Measurements from ENCODE around the gene PLET1.

PLET1 gene

DNA sequence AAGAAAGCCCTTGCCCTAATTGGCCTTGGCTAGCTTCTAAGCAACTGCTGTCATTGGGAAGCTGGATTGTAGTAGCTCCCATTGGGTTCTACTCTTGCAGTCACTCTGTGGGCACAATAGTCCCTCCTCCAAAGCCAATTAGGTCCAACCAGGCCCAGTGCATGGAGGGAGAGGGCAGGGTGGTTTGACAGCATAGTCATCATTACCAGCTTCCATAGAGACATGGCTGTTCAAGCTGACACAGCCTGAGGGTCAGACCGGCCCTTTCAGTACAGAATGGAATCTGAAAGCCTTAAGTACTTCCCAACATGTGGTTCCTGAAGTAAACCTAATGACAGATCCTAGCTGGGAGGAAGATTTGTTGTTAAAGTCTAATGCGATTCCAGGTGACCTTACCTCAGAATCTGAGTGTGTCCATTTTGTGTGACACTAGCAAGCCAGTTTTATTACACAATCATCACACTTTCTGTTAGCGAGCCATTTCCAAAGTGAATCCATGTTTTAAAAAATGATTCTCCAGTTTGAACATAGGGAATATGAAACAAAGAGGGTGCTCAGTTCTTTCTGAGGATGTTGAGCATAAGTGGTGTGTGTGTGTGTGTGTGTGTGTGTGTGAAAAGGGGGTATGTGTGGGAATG, 6.9 kb downstream of the PLET1 start:
- in situ Hi-C loops (cut with MboI; ENCODE audit: low sequenced_read_pairs, unreplicated experiment) = no loop called here
- TF ChIP-seq CTCF (IDR thresholded peaks at IDR 0.05; ENCODE audit: borderline replicate concordance, control extremely low read depth, extremely low read depth, insufficient read depth, missing control alignments) = no peak
- DNase-seq (ENCODE audit: low spot score) = no peak

DNA sequence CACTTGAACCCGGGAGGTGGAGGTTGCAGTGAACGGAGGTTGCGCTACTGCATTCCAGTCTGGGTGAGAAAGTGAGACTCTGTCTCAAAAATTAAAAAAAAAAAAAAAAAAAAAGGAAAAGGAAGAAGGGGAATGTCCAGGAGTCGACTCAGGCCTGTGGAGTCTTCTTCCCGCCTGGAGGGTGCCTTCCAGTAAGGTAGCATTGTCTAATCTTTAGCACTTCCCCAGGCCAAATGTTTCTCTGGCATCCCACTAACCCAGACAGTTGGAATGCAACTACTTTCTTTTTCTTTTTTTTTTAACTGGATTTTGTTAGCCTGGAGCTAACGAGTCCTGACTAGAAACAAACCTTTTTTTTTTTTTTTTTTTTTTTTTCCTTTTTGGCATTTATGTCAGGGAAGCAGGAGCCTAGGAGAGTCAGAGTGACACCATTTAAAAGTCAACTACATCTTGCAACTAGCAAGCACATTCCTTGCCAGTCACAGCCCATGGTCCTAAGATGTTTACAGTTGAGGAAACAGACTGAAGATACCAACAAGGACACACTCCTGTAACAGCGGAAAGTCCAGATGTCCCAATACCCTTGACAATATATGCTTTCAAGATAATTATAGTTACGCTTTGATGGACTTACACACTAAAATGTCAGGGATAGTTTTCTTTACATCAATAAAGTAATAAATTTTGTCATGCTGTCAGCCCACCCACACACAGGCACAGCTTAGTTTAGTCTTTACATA, 10.6 kb downstream of the PLET1 start:
- no peak for DNase-seq (ENCODE audit: low spot score)

DNA sequence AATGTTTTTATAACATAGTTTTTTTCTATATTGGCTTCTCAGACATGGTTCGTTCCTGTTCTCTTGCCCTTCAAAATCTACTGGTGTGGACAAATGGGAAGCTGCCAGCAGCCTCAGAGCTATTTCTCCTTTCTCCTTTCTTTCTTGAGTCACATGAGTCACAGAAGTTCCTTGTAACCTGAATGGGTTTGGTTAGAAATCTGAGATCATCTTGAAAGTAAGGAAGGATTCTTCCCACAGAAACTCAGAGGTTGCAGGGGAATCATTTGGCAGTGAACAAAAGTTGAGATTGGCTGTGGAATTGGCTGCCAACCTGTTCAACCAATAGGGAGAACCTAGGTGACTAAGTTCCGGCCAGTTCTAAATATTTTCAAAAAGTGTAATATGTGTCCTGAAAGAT, 12.5 kb downstream of the PLET1 start:
- in situ Hi-C loops (cut with MboI; ENCODE audit: low sequenced_read_pairs, unreplicated experiment) = no loop called here
- TF ChIP-seq CTCF (IDR thresholded peaks at IDR 0.05; ENCODE audit: borderline replicate concordance, control extremely low read depth, extremely low read depth, insufficient read depth, missing control alignments) = no peak
- DNase-seq (ENCODE audit: low spot score) = no peak

More for the DNA sequence above, 10.6 kb downstream of the PLET1 start:
- TF ChIP-seq CTCF (IDR thresholded peaks at IDR 0.05; ENCODE audit: borderline replicate concordance, control extremely low read depth, extremely low read depth, insufficient read depth, missing control alignments) = no peak
- in situ Hi-C loops (cut with MboI; ENCODE audit: low sequenced_read_pairs, unreplicated experiment) = no loop called here

- no peak for TF ChIP-seq CTCF (IDR thresholded peaks at IDR 0.05; ENCODE audit: borderline replicate concordance, control extremely low read depth, extremely low read depth, insufficient read depth, missing control alignments)
- no peak for DNase-seq (ENCODE audit: low spot score)
- in situ Hi-C loops (cut with MboI; ENCODE audit: low sequenced_read_pairs, unreplicated experiment) = no loop called here
These were observed 13.5 kb downstream of the PLET1 start for GRCh38 chr11:112247201-112247600.

GRCh38 chr11:112241486-112241885, 19.2 kb downstream of the PLET1 start:
- DNase-seq (ENCODE audit: low spot score) = no peak
- in situ Hi-C loops (cut with MboI; ENCODE audit: low sequenced_read_pairs, unreplicated experiment) = no loop called here

DNA sequence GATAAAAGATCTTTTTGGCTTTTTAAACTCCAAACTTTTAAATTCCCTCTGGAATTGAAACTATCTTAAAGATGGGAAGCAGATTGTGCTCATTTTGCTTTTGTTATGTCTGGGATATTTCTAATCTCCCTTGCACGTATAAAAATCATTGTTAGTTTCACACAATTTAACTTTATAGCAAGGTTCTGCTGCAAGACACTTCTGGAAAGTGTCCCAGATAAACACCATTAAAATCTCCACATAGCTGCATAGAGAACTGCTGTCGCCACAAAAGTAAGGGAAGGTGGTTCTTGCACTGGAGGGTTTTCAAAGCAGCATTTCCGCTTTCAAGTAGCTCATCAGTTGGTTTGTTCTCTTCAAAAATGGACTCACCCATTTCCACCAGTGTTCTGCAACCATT, 22.6 kb downstream of the PLET1 start:
- in situ Hi-C loops (cut with MboI; ENCODE audit: low sequenced_read_pairs, unreplicated experiment) = no loop called here

More at GRCh38 chr11:112241486-112241885, 19.2 kb downstream of the PLET1 start:
- no peak for TF ChIP-seq CTCF (IDR thresholded peaks at IDR 0.05; ENCODE audit: borderline replicate concordance, control extremely low read depth, extremely low read depth, insufficient read depth, missing control alignments)

More for the DNA sequence above, 22.6 kb downstream of the PLET1 start:
- DNase-seq (ENCODE audit: low spot score) = no peak
- TF ChIP-seq CTCF (IDR thresholded peaks at IDR 0.05; ENCODE audit: borderline replicate concordance, control extremely low read depth, extremely low read depth, insufficient read depth, missing control alignments) = no peak

Measured in GM13976 (cell line).